NT2/D1 (cell line): ENCODE measurements around the gene CRAMP1.

Source experiments
- YY1 ChIP-seq: IDR thresholded peaks from 2 replicates; pipeline ENCODE4 v1.6.1; 2011; ENCODE audit not compliant: insufficient read length, insufficient read depth
- ZNF274 ChIP-seq: IDR thresholded peaks from 2 replicates; pipeline ENCODE4 v1.6.1; 2011; ENCODE audit warnings: mild to moderate bottlenecking, low read depth, low read length

- no peak for TF ChIP-seq YY1
- no peak for TF ChIP-seq ZNF274
Measured at GRCh38 chr16:1724491-1724890, 112.3 kb downstream of the CRAMP1 start.
